OCI-LY1 (cell line): ENCODE data around the gene ARHGDIA.
"Not testable (repeated sequence)": the region's sequence is repeated elsewhere in the genome, so short reads cannot be mapped to it uniquely, and the experiment has no call there.

Experiments
- H2AFZ ChIP-seq: fragments of 200-600 bp; sonication (generic), shearing (Covaris generic); 2 replicates; pipeline ENCODE4 v1.6.0; 2014; ENCODE audit warnings: antibody characterized with exemption, mild to moderate bottlenecking, low read length
- H3F3A ChIP-seq: fragments of 200-600 bp; sonication (generic), shearing (Covaris generic); 2 replicates; pipeline ENCODE4 v1.6.0; 2014; ENCODE audit warnings: mild to moderate bottlenecking, antibody characterized with exemption, low read length, moderate library complexity; ENCODE audit not compliant: insufficient read depth
- H3K27ac ChIP-seq: fragments of 200-600 bp; sonication (generic); 2 replicates; pipeline ENCODE4 v1.5.1; 2014; ENCODE audit warnings: low read length, mixed run types, mild to moderate bottlenecking, low read depth; ENCODE audit not compliant: poor library complexity, severe bottlenecking
- H3K27me3 ChIP-seq: fragments of 200-600 bp; sonication (generic); 2 replicates; pipeline ENCODE4 v1.6.0; 2014; ENCODE audit warnings: antibody characterized with exemption, mild to moderate bottlenecking, low read length, moderate library complexity; ENCODE audit not compliant: insufficient read depth
- H3K36me3 ChIP-seq: fragments of 200-600 bp; sonication (generic); 2 replicates; pipeline ENCODE4 v1.6.1; 2014; ENCODE audit warnings: mild to moderate bottlenecking, antibody characterized with exemption, low read length, moderate library complexity, mixed read lengths; ENCODE audit not compliant: insufficient read depth
- H3K4me1 ChIP-seq: fragments of 200-600 bp; sonication (generic); 2 replicates; pipeline ENCODE4 v1.5.1; 2014; ENCODE audit warnings: mild to moderate bottlenecking, low read length, moderate library complexity; ENCODE audit not compliant: insufficient read depth, severe bottlenecking
- H3K4me2 ChIP-seq: fragments of 200-600 bp; sonication (generic), shearing (Covaris generic); 2 replicates; pipeline ENCODE4 v1.6.1; 2014; ENCODE audit warnings: low read length
- H3K4me3 ChIP-seq: fragments of 200-600 bp; sonication (generic); 2 replicates; pipeline ENCODE4 v1.5.1; 2014; ENCODE audit warnings: low read length, low read depth, mild to moderate bottlenecking, mixed read lengths; ENCODE audit not compliant: poor library complexity, severe bottlenecking
- H3K79me2 ChIP-seq: fragments of 200-600 bp; shearing (Covaris generic); 2 replicates; pipeline ENCODE4 v1.6.1; 2016; ENCODE audit warnings: mixed run types, low read length, mixed read lengths; ENCODE audit not compliant: insufficient read depth
- H3K9ac ChIP-seq: fragments of 200-600 bp; sonication (generic), shearing (Covaris generic); 2 replicates; pipeline ENCODE4 v1.6.1; 2014; ENCODE audit warnings: mild to moderate bottlenecking, low read length, mixed read lengths
- H3K9me2 ChIP-seq: fragments of 200-600 bp; sonication (generic), shearing (Covaris generic); 2 replicates; pipeline ENCODE4 v1.6.1; 2014; ENCODE audit warnings: low read depth, mild to moderate bottlenecking, low read length, mixed read lengths
- H3K9me3 ChIP-seq: fragments of 200-600 bp; shearing (Covaris generic); 2 replicates; pipeline ENCODE4 v1.6.1; 2014; ENCODE audit warnings: low read length, mixed read lengths
- H4K20me1 ChIP-seq: fragments of 200-600 bp; sonication (generic), shearing (Covaris generic); 2 replicates; pipeline ENCODE4 v1.6.0; 2016; ENCODE audit warnings: mild to moderate bottlenecking, low read length; ENCODE audit not compliant: insufficient read depth
- CTCF ChIP-seq: fragments of 200-600 bp; sonication (generic), shearing (Covaris generic); IDR thresholded peaks from 2 replicates; pipeline ENCODE4 v1.5.1; 2017; ENCODE audit warnings: mild to moderate bottlenecking, antibody characterized with exemption, low read length, moderate library complexity, mixed read lengths
- EZH2 ChIP-seq: fragments of 200-600 bp; sonication (generic), shearing (Covaris generic); IDR thresholded peaks from 2 replicates; pipeline ENCODE4 v1.8.0; 2017; ENCODE audit warnings: borderline replicate concordance, mixed run types, mild to moderate bottlenecking, antibody characterized with exemption, low read length, moderate library complexity, mixed read lengths

Gene ARHGDIA

GRCh38 chr17:81840826-81841778 is 30.0 kb downstream of the ARHGDIA start:
- TF ChIP-seq EZH2, result no peak
- no peak for TF ChIP-seq CTCF
- no peak overlapping the region for H3K4me2 ChIP-seq

GRCh38 chr17:81840059-81840458 is 31.1 kb downstream of the ARHGDIA start:
- H3F3A ChIP-seq, H3K27me3 ChIP-seq, H3K9ac ChIP-seq, H2AFZ ChIP-seq, H3K4me2 ChIP-seq, H3K4me3 ChIP-seq, H3K27ac ChIP-seq, H3K4me1 ChIP-seq, H3K9me2 ChIP-seq, H3K79me2 ChIP-seq, H3K9me3 ChIP-seq, H4K20me1 ChIP-seq: not testable (repeated sequence)
- peaks cover 28% of the 10 kb centered on the region for H3K36me3 ChIP-seq

More at GRCh38 chr17:81840826-81841778, 30.0 kb downstream of the ARHGDIA start:
- no peaks in the 10 kb centered on the region for H3K79me2 ChIP-seq
- H3K27me3 ChIP-seq, result no peaks in the 10 kb centered on the region
- H3K36me3 ChIP-seq, result peaks cover 39% of the 10 kb centered on the region
- H3K9ac ChIP-seq, result no peak overlapping the region
- H3K27ac ChIP-seq, result no peak overlapping the region
- no peaks in the 10 kb centered on the region for H3K9me3 ChIP-seq
- no peaks in the 10 kb centered on the region for H3K9me2 ChIP-seq
- H3K4me3 ChIP-seq, result no peak overlapping the region
- no peaks in the 10 kb centered on the region for H3K4me1 ChIP-seq
- no peaks in the 10 kb centered on the region for H3F3A ChIP-seq
- H2AFZ ChIP-seq, result no peak overlapping the region
- no peaks in the 10 kb centered on the region for H4K20me1 ChIP-seq

- Histone ChIP-seq H3K4me2 (no peak overlapping the region), H3K4me3 (no peak overlapping the region), H3K36me3 (peaks cover 21% of the 10 kb centered on the region), H3K9me3 (no peaks in the 10 kb centered on the region), H3K27ac (no peak overlapping the region), H3K79me2 (no peaks in the 10 kb centered on the region), H2AFZ (no peak overlapping the region), H4K20me1 (no peaks in the 10 kb centered on the region), H3K4me1 (peaks cover 6% of the 10 kb centered on the region), H3K9ac (no peak overlapping the region), H3F3A (no peaks in the 10 kb centered on the region), H3K27me3 (no peaks in the 10 kb centered on the region), H3K9me2 (no peaks in the 10 kb centered on the region)
- TF ChIP-seq CTCF (no peak), EZH2 (no peak)
These were observed 31.8 kb downstream of the ARHGDIA start for GRCh38 chr17:81839301-81839700.
